HG02870 (cell line): Measurements from ENCODE around the gene KANSL1.

Source experiments
- ATAC-seq: cut with Tn5 transposase; IDR thresholded peaks from one replicate; pipeline ENCODE4 v1.9.1; 2021; ENCODE audit warnings: mild to moderate bottlenecking, moderate library complexity; ENCODE audit not compliant: unreplicated experiment

KANSL1 gene

DNA sequence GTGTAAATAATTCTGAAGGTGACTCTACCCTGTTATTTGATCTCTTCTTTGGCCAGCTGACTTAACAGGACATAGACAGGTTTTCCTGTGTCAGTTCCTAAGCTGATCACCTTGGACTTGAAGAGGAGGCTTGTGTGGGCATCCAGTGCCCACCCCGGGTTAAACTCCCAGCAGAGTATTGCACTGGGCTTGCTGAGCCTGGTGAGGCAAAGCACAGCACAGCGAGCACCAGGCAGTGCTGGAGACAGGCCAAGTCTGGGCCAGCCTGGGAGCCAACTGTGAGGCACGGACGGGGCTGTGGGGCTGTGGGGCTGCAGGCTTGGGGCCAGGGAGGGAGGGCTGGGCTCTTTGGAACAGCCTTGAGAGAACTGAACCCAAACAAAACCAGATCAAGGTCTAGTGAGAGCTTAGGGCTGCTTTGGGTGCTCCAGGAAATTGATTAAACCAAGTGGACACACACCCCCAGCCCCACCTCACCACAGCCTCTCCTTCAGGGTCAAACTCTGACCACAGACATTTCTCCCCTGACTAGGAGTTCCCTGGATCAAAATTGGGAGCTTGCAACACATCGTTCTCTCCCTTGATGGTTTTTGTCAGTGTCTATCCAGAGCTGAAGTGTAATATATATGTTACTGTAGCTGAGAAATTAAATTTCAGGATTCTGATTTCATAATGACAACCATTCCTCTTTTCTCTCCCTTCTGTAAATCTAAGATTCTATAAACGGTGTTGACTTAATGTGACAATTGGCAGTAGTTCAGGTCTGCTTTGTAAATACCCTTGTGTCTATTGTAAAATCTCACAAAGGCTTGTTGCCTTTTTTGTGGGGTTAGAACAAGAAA is 189.1 kb downstream of the KANSL1 start:
- no peak for ATAC-seq

DNA sequence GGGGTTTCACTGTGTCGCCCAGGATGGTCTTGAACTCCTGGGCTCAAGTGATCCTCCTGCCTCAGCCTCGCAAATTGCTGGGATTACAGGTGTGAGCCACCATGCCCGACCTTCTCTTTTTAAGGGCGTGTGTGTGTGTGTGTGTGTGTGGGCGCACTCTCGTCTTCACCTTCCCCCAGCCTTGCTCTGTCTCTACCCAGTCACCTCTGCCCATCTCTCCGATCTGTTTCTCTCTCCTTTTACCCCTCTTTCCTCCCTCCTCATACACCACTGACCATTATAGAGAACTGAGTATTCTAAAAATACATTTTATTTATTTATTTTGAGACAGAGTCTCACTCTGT is 190.3 kb downstream of the KANSL1 start:
- ATAC-seq = no peak

GRCh38 chr17:46002311-46002972 is 190.8 kb downstream of the KANSL1 start:
- no peak for ATAC-seq

GRCh38 chr17:46001390-46002310 is 191.6 kb downstream of the KANSL1 start:
- ATAC-seq = no peak

DNA sequence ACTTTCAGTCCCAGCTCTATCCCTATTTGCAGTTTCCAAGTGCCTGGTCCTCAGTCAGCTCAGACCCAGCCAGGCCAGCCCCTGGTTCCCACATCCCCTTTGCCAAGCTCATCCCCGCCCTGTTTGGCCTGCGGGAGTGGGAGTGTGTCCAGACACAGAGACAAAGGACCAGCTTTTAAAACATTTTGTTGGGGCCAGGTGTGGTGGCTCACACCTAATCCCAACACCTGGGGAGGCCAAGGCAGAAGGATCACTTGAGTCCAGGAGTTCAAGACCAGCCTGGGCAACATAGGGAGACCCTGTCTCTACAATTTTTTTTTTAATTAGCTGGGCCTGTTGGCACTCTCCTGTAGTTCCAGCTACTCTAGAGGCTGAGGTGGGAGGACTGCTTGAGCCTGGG is 192.5 kb downstream of the KANSL1 start:
- no peak for ATAC-seq

- ATAC-seq = no peak
Observed at GRCh38 chr17:46000292-46000691, 192.9 kb downstream of the KANSL1 start.

DNA sequence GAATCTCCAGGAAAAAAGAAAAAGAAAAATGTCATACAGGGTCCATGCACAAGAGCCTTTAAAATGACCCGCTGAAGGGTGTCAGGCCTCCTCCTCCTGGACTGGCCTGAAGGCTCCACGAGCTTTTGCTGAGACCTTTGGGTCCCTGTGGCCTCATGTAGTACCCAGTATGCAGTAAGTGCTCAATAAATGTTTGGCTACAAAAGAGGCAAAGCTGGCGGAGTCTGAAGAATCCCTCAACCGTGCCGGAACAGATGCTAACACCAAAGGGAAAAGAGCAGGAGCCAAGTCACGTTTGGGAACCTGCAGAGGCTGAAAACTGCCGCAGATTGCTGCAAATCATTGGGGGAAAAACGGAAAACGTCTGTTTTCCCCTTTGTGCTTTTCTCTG is 193.3 kb downstream of the KANSL1 start:
- ATAC-seq = no peak

DNA sequence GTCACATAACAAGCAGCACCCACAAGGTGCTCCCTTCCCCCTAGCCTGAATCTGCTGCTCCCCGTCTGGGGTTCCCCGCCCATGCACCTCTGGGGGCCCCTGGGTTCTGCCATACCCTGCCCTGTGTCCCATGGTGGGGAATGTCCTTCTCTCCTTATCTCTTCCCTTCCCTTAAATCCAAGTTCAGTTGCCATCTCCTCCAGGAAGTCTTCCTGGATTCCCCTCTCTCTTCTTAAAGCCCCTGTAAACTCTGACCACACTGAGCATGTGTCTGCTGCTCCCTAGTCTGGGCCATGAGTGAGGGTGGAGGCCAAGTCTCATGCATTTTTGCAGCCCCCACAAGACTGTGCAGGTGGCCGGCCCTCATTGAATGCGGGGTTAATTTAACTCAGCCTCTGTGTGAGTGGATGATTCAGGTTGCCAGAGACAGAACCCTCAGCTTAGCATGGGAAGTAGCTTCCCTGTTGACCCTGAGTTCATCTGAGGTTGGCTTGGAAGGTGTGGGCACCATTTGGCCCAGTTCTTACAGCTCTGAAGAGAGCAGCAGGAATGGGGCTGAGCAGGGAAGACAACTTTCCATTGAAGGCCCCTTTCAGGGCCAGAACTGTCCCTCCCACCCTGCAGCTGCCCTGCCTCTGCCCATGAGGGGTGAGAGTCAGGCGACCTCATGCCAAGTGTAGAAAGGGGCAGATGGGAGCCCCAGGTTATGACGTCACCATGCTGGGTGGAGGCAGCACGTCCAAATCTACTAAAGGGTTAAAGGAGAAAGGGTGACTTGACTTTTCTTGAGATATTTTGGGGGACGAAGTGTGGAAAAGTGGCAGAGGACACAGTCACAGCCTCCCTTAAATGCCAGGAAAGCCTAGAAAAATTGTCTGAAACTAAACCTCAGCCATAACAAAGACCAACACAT is 194.0 kb downstream of the KANSL1 start, which contains the start of gene STH:
STH (plus strand) TSS at position 264 of the 913 bp plus-strand sequence; CDS start at position 294, 30 bp downstream.
- ATAC-seq = no peak

DNA sequence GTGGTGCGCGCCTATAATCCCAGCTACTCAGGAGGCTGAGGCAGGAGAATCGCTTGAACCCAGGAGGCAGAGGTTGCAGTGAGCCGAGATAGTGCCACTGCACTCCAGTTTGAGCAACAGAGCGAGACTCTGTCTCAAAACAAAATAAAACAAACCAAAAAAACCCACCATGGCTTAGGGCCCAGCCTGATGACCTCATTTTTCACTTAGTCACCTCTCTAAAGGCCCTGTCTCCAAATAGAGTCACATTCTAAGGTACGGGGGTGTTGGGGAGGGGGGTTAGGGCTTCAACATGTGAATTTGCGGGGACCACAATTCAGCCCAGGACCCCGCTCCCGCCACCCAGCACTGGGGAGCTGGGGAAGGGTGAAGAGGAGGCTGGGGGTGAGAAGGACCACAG is 195.6 kb downstream of the KANSL1 start:
- no peak for ATAC-seq

DNA sequence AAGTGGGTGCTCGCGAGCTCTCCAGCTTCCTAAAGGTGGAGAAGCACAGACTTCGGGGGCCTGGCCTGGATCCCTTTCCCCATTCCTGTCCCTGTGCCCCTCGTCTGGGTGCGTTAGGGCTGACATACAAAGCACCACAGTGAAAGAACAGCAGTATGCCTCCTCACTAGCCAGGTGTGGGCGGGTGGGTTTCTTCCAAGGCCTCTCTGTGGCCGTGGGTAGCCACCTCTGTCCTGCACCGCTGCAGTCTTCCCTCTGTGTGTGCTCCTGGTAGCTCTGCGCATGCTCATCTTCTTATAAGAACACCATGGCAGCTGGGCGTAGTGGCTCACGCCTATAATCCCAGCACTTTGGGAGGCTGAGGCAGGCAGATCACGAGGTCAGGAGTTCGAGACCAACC is 196.1 kb downstream of the KANSL1 start:
- ATAC-seq = no peak

- ATAC-seq = no peak
Observed at GRCh38 chr17:45996282-45996937, 196.8 kb downstream of the KANSL1 start.

DNA sequence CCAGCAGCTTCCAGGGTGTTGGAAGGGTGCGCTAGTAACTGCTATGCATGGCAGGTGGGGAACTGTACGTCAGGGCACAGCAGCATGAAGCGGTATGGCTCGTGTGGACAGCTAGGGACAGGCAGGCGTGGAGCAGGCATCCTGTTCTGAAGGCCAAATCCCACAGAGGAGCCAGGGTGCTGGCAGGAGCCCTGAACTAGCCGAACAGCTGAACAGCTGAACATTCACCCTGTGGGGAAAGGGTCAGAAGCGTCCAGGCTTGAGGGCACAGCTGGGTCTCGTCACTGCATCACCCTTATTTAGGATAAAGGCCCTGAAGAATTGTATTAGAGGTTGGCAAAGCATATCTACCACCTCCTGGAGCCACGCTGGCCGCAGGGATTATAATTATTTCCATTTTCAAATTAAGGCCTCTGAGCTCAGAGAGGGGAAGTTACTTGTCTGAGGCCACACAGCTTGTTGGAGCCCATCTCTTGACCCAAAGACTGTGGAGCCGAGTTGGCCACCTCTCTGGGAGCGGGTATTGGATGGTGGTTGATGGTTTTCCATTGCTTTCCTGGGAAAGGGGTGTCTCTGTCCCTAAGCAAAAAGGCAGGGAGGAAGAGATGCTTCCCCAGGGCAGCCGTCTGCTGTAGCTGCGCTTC is 197.5 kb downstream of the KANSL1 start:
- no peak for ATAC-seq

DNA sequence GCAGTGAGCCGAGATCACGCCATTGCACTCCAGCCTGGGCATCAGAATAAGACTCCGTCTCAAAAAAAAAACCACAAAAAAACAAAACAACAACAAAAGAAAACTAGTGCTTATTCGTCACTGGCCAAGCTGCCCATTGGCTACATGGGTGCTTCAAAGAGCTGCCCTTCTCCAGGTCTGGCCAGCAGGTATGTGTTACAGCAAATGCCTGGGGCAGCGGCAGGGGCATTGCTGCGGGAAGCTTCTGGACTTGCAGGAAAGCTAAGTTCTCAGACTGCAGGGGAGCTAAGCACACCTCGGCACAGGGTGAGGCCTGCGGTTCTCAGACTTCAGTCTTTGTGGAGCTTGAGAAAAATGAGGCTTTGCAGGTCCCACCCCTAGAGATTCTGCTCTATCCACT is 198.2 kb downstream of the KANSL1 start:
- ATAC-seq = no peak

GRCh38 chr17:45993962-45994627 is 199.1 kb downstream of the KANSL1 start:
- no peak for ATAC-seq

GRCh38 chr17:45992904-45993303 is 200.3 kb downstream of the KANSL1 start:
- ATAC-seq = no peak

GRCh38 chr17:45992175-45992574 is 201.1 kb downstream of the KANSL1 start:
- ATAC-seq = no peak

DNA sequence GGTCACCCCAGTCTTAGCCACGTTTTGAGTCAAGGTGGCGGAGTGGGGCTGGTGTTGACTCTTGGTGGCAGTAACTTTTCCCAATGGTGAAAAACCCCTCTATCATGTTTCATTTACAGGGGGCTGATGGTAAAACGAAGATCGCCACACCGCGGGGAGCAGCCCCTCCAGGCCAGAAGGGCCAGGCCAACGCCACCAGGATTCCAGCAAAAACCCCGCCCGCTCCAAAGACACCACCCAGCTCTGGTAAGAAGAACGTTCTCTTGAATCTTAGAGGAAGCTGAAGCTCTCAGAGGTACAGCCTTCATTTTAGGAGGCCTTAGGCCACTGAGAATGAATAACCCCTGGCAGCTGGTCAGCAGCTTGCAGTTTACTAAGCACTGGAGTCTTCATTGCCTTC is 201.9 kb downstream of the KANSL1 start:
- no peak for ATAC-seq

DNA sequence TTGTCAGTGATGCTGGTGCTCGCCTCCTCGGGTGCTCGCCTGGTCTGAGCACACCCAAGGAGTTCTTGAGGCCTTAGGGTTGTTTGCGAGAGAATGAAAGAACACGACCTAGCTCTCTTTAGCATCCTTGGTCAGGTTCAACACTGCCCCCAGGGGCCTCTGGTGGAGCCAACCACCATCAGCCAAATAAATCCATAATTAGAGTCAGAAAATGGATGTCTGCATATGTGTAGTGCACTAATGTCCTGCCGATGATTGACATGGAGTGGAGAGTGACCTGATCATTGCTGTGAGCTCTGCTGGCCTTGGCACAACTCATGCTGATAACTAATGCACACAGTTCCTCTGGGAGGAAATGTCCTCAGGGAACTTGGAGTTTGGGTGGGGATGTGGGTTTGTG is 202.3 kb downstream of the KANSL1 start:
- no peak for ATAC-seq

- no peak for ATAC-seq
Observed at GRCh38 chr17:45989759-45990158, 203.5 kb downstream of the KANSL1 start.
